Esophagus squamous epithelium (tissue), 4 donors: ENCODE results near the gene SLC35F3.

ENCODE experiments used
- CTCF ChIP-seq, 6 experiments: fragments of 450-650 bp in 4 of 6; fragments of 200-600 bp in 2 of 6; sonication (generic) in 2 of 6; IDR thresholded peaks; one replicate each; pipeline ENCODE4 v1.5.1; 2016 to 2019; ENCODE audit warnings: antibody characterized with exemption in 6 of 6, mild to moderate bottlenecking in 4 of 6, moderate library complexity in 4 of 6
- POLR2A ChIP-seq, 4 donors: fragments of 450-650 bp; IDR thresholded peaks; one replicate each; pipeline ENCODE4 v1.6.1; 2017; ENCODE audit warnings: antibody characterized with exemption in 4 of 4, mild to moderate bottlenecking in 4 of 4, moderate library complexity in 3 of 4

GRCh38 chr1:233957691-233958090 is 53.2 kb downstream of the SLC35F3 start:
- TF ChIP-seq CTCF (IDR thresholded peaks at IDR 0.05) (no peak), POLR2A (IDR thresholded peaks at IDR 0.05) (no peak)
